ENCODE results near the gene GLP1R. TPM values are rescaled to one million over a fixed set of nuclear protein-coding genes. Genes with fewer than 3 reads are reported as not detected.

Gene GLP1R
- total and polyA plus RNA-seq, 2 donors (not counting 1 experiment from before 2014, with no cell fraction given) = not detected

GRCh38 chr6:39076623-39077535 is 28.3 kb downstream of the GLP1R start:
- intact Hi-C loops (cut with micrococcal nuclease) = no loop called here
- ChIA-PET POLR2A (no interaction called here), CTCF (no interaction called here)
- Histone ChIP-seq H2AFZ (ENCODE audit: insufficient read depth, low read depth, low read length, poor library complexity, severe bottlenecking) (no peak overlapping the region), H3K27ac (ENCODE audit: low read length in 2 of 2) (no peak overlapping the region), H3K4me3 (ENCODE audit: control extremely low read depth in 1 of 5, extremely low read depth in 1 of 5, insufficient read depth in 1 of 5, low read depth in 2 of 5, low read length in 4 of 5) (no peak overlapping the region), H3K36me3 (replicated peaks in 1 of 2; ENCODE audit: control extremely low read depth in 1 of 2, control insufficient read depth in 1 of 2, extremely low read depth in 1 of 2, insufficient read depth in 2 of 2, low read length in 1 of 2) (no peaks in the 10 kb centered on the region), H3K27me3 (replicated peaks in 1 of 4; ENCODE audit: control extremely low read depth in 1 of 4, control insufficient read depth in 3 of 4, insufficient read depth in 4 of 4, low read length in 3 of 4) (no peaks in the 10 kb centered on the region), H3K9me3 (ENCODE audit: control extremely low read depth in 1 of 3, control insufficient read depth in 2 of 3, insufficient read depth in 1 of 3, low read length in 2 of 3) (no peaks in the 10 kb centered on the region), H3K79me2 (ENCODE audit: control insufficient read depth, insufficient read depth, low read length) (no peaks in the 10 kb centered on the region), H3K4me1 (ENCODE audit: control insufficient read depth in 2 of 2, insufficient read depth in 2 of 2, low read length in 2 of 2) (no peaks in the 10 kb centered on the region), H3K9ac (ENCODE audit: low read length) (no peak overlapping the region), H4K20me1 (ENCODE audit: control insufficient read depth, insufficient read depth, low read length, poor library complexity, severe bottlenecking) (no peaks in the 10 kb centered on the region), H3K4me2 (replicated peaks; ENCODE audit: low read depth, low read length, poor library complexity, severe bottlenecking) (no peak overlapping the region)
- H3K9me3 Mint-ChIP-seq (ENCODE audit: insufficient read depth) = no peaks in the 10 kb centered on the region
- no peak overlapping the region for H3K27ac Mint-ChIP-seq
- no peak for TF ChIP-seq EZH2 (IDR thresholded peaks at IDR 0.05; ENCODE audit: borderline replicate concordance, insufficient read depth, low read depth, low read length, poor library complexity, severe bottlenecking)
- ATAC-seq (ENCODE audit: low read depth) = no peak
- H3K4me1 Mint-ChIP-seq = no peaks in the 10 kb centered on the region
- WGBS (ENCODE audit: insufficient coverage) = 71% methylated on average over 4 of the region's 9 CpGs
- peaks cover 5% of the 10 kb centered on the region for H3K27me3 Mint-ChIP-seq
- no peak overlapping the region for H3K4me3 Mint-ChIP-seq
- no peak for DNase-seq

DNA sequence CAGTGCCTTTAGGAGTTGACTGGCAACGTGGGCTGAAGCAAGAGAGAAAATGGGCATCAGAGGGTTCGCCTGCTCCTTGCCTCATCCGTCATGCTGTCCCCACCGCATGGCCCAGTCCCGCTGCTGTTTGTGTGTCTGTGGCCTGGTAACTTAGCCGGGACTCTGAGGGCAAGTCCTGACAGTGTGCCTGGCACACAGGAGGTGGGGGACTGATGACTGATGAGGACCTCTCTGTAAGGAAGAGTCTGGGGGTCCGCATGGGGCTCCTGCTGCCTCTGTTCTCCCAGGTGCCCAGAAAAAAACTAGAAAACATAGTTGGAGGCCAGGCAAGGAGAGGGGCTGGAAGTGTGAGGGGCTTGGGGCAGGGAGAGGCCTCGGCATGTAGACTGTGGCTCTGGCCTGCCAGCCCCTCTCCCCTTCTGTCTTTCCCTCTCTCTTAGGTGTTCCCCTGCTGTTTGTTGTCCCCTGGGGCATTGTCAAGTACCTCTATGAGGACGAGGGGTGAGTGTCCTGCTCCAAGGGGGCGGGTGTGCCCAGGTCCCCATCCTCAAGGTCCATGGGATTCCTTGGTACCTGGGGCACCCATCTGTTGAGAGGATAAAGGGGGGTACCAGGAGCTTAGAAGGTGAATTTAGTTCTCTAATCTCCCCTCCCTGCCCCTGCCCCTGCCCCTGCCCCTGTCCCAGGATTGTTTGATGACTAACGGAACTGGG is 29.5 kb downstream of the GLP1R start:
- H3K4me1 Mint-ChIP-seq = no peaks in the 10 kb centered on the region
- no peak overlapping the region for H3K4me2 ChIP-seq (replicated peaks; ENCODE audit: low read depth, low read length, poor library complexity, severe bottlenecking)
- no peak for TF ChIP-seq EZH2 (IDR thresholded peaks at IDR 0.05; ENCODE audit: borderline replicate concordance, insufficient read depth, low read depth, low read length, poor library complexity, severe bottlenecking)
- TF ChIP-seq, protein P1, sequence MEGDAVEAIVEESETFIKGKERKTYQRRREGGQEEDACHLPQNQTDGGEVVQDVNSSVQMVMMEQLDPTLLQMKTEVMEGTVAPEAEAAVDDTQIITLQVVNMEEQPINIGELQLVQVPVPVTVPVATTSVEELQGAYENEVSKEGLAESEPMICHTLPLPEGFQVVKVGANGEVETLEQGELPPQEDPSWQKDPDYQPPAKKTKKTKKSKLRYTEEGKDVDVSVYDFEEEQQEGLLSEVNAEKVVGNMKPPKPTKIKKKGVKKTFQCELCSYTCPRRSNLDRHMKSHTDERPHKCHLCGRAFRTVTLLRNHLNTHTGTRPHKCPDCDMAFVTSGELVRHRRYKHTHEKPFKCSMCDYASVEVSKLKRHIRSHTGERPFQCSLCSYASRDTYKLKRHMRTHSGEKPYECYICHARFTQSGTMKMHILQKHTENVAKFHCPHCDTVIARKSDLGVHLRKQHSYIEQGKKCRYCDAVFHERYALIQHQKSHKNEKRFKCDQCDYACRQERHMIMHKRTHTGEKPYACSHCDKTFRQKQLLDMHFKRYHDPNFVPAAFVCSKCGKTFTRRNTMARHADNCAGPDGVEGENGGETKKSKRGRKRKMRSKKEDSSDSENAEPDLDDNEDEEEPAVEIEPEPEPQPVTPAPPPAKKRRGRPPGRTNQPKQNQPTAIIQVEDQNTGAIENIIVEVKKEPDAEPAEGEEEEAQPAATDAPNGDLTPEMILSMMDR (IDR thresholded peaks at IDR 0.05) = no peak
- DNase-seq (no peak), ATAC-seq (ENCODE audit: low read depth) (no peak)
- no peak overlapping the region for H2AFZ ChIP-seq (ENCODE audit: insufficient read depth, low read depth, low read length, poor library complexity, severe bottlenecking)
- no peaks in the 10 kb centered on the region for H3K27me3 ChIP-seq (replicated peaks in 1 of 4; ENCODE audit: control extremely low read depth in 1 of 4, control insufficient read depth in 3 of 4, insufficient read depth in 4 of 4, low read length in 3 of 4)
- ChIA-PET CTCF (interaction anchor here (1.6 kb wide), 1 partner anchor 10 kb away, joined by 5 read pairs; no protein-coding TSS in a partner anchor), POLR2A (no interaction called here)
- peaks cover 4% of the 10 kb centered on the region for H3K27me3 Mint-ChIP-seq
- no peak overlapping the region for H3K27ac ChIP-seq (ENCODE audit: low read length in 2 of 2)
- 88% methylated on average over 11 of the region's 11 CpGs for WGBS (ENCODE audit: insufficient coverage)
- no peaks in the 10 kb centered on the region for H3K4me1 ChIP-seq (ENCODE audit: control insufficient read depth in 2 of 2, insufficient read depth in 2 of 2, low read length in 2 of 2)
- intact Hi-C loops (cut with micrococcal nuclease) = no loop called here
- no peak overlapping the region for H3K4me3 ChIP-seq (ENCODE audit: control extremely low read depth in 1 of 5, extremely low read depth in 1 of 5, insufficient read depth in 1 of 5, low read depth in 2 of 5, low read length in 4 of 5)
- no peaks in the 10 kb centered on the region for H3K9me3 Mint-ChIP-seq (ENCODE audit: insufficient read depth)
- no peaks in the 10 kb centered on the region for H3K9me3 ChIP-seq (ENCODE audit: control extremely low read depth in 1 of 3, control insufficient read depth in 2 of 3, insufficient read depth in 1 of 3, low read length in 2 of 3)
- no peaks in the 10 kb centered on the region for H4K20me1 ChIP-seq (ENCODE audit: control insufficient read depth, insufficient read depth, low read length, poor library complexity, severe bottlenecking)
- no peak overlapping the region for H3K9ac ChIP-seq (ENCODE audit: low read length)
- no peak overlapping the region for H3K27ac Mint-ChIP-seq
- no peaks in the 10 kb centered on the region for H3K36me3 ChIP-seq (replicated peaks in 1 of 2; ENCODE audit: control extremely low read depth in 1 of 2, control insufficient read depth in 1 of 2, extremely low read depth in 1 of 2, insufficient read depth in 2 of 2, low read length in 1 of 2)
- no peaks in the 10 kb centered on the region for H3K79me2 ChIP-seq (ENCODE audit: control insufficient read depth, insufficient read depth, low read length)
- H3K4me3 Mint-ChIP-seq = no peak overlapping the region

Data from B cell (primary cell).